ENCODE data around the gene ZFP36L1. TPM values are rescaled to one million over a fixed set of nuclear protein-coding genes. Genes with fewer than 3 reads are reported as not detected.

ZFP36L1 gene
- total and polyA plus RNA-seq, 7 experiments from 2014 or later = 82.0 to 231 (median 160) TPM

GRCh38 chr14:68786491-68787091 lies 6.3 kb downstream of the ZFP36L1 start:
- intact Hi-C loops (cut with micrococcal nuclease) = loop anchor here in 1 of 2 donors (2.0 to 10.0 kb wide), 6 partner anchors 54 to 502 kb away; no protein-coding TSS in a partner anchor
- Mint-ChIP-seq H3K36me3 (peaks cover 16 to 50% (median 36%) of the 10 kb centered on the region in 5 donors), H3K4me1 (peaks cover 52 to 84% (median 69%) of the 10 kb centered on the region in 7 donors), H3K27ac (peak overlapping the region; percentile 88 to 95 (median 91)), H3K27me3 (no peaks in the 10 kb centered on the region), H3K9me3 (no peaks in the 10 kb centered on the region), H3K4me3 (peak overlapping the region; percentile 79 to 99 (median 84))
- H3K27ac ChIP-seq (ENCODE audit: low read depth, low read length) = peak overlapping the region; percentile 44
- H3K4me3 ChIP-seq (ENCODE audit: low read length) = peak overlapping the region; percentile 25
- ChIA-PET CTCF (interaction anchor here (1.3 to 12.9 kb wide), 7 partner anchors 12 to 534 kb away, joined by 3 to 219 read pairs (median 41); no protein-coding TSS in a partner anchor), POLR2A (interaction anchor here (1.1 to 22.1 kb wide), 15 partner anchors 9 to 535 kb away, joined by 3 to 1273 read pairs (median 8); no protein-coding TSS in a partner anchor)
- peaks cover 58 to 60% of the 10 kb centered on the region in 2 donors for H3K4me1 ChIP-seq (ENCODE audit: control insufficient read depth in 2 of 2, insufficient read depth in 2 of 2, low read length in 2 of 2)
- no peaks in the 10 kb centered on the region for H3K9me3 ChIP-seq (ENCODE audit: control insufficient read depth in 2 of 3, low read length in 3 of 3)
- no peak for DNase-seq
- H3K36me3 ChIP-seq (ENCODE audit: control insufficient read depth in 2 of 3, insufficient read depth in 3 of 3, low read length in 3 of 3) = peaks cover 0 to 21% (median 13%) of the 10 kb centered on the region in 3 experiments
- H3K27me3 ChIP-seq (ENCODE audit: control insufficient read depth in 2 of 2, insufficient read depth in 2 of 2, low read length in 2 of 2) = no peaks in the 10 kb centered on the region
- ATAC-seq = no peak

GRCh38 chr14:68785534-68786490 lies 7.1 kb downstream of the ZFP36L1 start:
- H3K4me3 ChIP-seq (ENCODE audit: low read length) = no peak overlapping the region
- H3K27ac ChIP-seq (ENCODE audit: low read depth, low read length) = peak overlapping the region; percentile 44
- no peaks in the 10 kb centered on the region for H3K27me3 ChIP-seq (ENCODE audit: control insufficient read depth in 2 of 2, insufficient read depth in 2 of 2, low read length in 2 of 2)
- DNase-seq = peak in 6 of 9 donors; percentile 30 to 59 (median 44)
- Mint-ChIP-seq H3K27me3 (no peaks in the 10 kb centered on the region), H3K4me1 (peaks cover 57 to 91% (median 76%) of the 10 kb centered on the region in 7 donors), H3K4me3 (peak overlapping the region; percentile 79 to 99 (median 84)), H3K9me3 (no peaks in the 10 kb centered on the region), H3K27ac (peak overlapping the region; percentile 88 to 95 (median 91)), H3K36me3 (peaks cover 13 to 43% (median 28%) of the 10 kb centered on the region in 5 donors)
- ATAC-seq = peak; percentile 7
- POLR2A ChIA-PET = interaction anchor here (0.7 to 22.1 kb wide), 21 partner anchors 1 to 534 kb away, joined by 3 to 1273 read pairs (median 4); partner anchors contain the start of gene ZFP36L1
- intact Hi-C loops (cut with micrococcal nuclease) = loop anchor here (1.0 to 10.0 kb wide), 7 partner anchors 53 to 501 kb away; no protein-coding TSS in a partner anchor
- H3K36me3 ChIP-seq (ENCODE audit: control insufficient read depth in 2 of 3, insufficient read depth in 3 of 3, low read length in 3 of 3) = peaks cover 0 to 15% (median 13%) of the 10 kb centered on the region in 3 experiments
- H3K9me3 ChIP-seq (ENCODE audit: control insufficient read depth in 2 of 3, low read length in 3 of 3) = no peaks in the 10 kb centered on the region
- H3K4me1 ChIP-seq (ENCODE audit: control insufficient read depth in 2 of 2, insufficient read depth in 2 of 2, low read length in 2 of 2) = peaks cover 66 to 68% of the 10 kb centered on the region in 2 donors
- CTCF ChIA-PET = interaction anchor here (0.6 to 12.9 kb wide), 7 partner anchors 11 to 533 kb away, joined by 3 to 219 read pairs (median 3); no protein-coding TSS in a partner anchor

- Histone ChIP-seq H3K36me3 (ENCODE audit: control insufficient read depth in 2 of 3, insufficient read depth in 3 of 3, low read length in 3 of 3) (peaks cover 0 to 11% (median 10%) of the 10 kb centered on the region in 3 experiments), H3K27ac (ENCODE audit: low read depth, low read length) (peak overlapping the region; percentile 40), H3K4me1 (ENCODE audit: control insufficient read depth in 2 of 2, insufficient read depth in 2 of 2, low read length in 2 of 2) (peaks cover 73 to 75% of the 10 kb centered on the region in 2 donors), H3K9me3 (ENCODE audit: control insufficient read depth in 2 of 3, low read length in 3 of 3) (no peaks in the 10 kb centered on the region), H3K27me3 (ENCODE audit: control insufficient read depth in 2 of 2, insufficient read depth in 2 of 2, low read length in 2 of 2) (no peaks in the 10 kb centered on the region), H3K4me3 (ENCODE audit: low read length) (no peak overlapping the region)
- peak overlapping the region in 9 of 10 donors; percentile 8 to 94 (median 20) for H3K4me3 Mint-ChIP-seq
- peak overlapping the region; percentile 32 to 95 (median 91) for H3K27ac Mint-ChIP-seq
- no peaks in the 10 kb centered on the region for H3K9me3 Mint-ChIP-seq
- intact Hi-C loops (cut with micrococcal nuclease) = loop anchor here (1.0 to 10.0 kb wide), 7 partner anchors 32 to 500 kb away; no protein-coding TSS in a partner anchor
- ATAC-seq = no peak
- H3K4me1 Mint-ChIP-seq = peaks cover 54 to 95% (median 83%) of the 10 kb centered on the region in 7 donors
- peaks cover 8 to 37% (median 22%) of the 10 kb centered on the region in 5 donors for H3K36me3 Mint-ChIP-seq
- POLR2A ChIA-PET = interaction anchor here (0.7 to 22.1 kb wide), 19 partner anchors 2 to 534 kb away, joined by 3 to 1273 read pairs (median 4); partner anchors contain the start of gene ZFP36L1
- CTCF ChIA-PET = interaction anchor here (0.6 to 12.9 kb wide), 8 partner anchors 11 to 533 kb away, joined by 3 to 219 read pairs (median 4); no protein-coding TSS in a partner anchor
- DNase-seq = no peak
- H3K27me3 Mint-ChIP-seq = no peaks in the 10 kb centered on the region
Measured at GRCh38 chr14:68784978-68785533, 7.8 kb downstream of the ZFP36L1 start.

GRCh38 chr14:68784226-68784910 lies 8.5 kb downstream of the ZFP36L1 start:
- CTCF ChIA-PET = interaction anchor here (0.6 to 12.9 kb wide), 10 partner anchors 10 to 532 kb away, joined by 3 to 219 read pairs (median 4); no protein-coding TSS in a partner anchor
- Histone ChIP-seq H3K9me3 (ENCODE audit: control insufficient read depth in 2 of 3, low read length in 3 of 3) (no peaks in the 10 kb centered on the region), H3K4me1 (ENCODE audit: control insufficient read depth in 2 of 2, insufficient read depth in 2 of 2, low read length in 2 of 2) (peaks cover 78% of the 10 kb centered on the region in 2 donors), H3K27me3 (ENCODE audit: control insufficient read depth in 2 of 2, insufficient read depth in 2 of 2, low read length in 2 of 2) (no peaks in the 10 kb centered on the region), H3K27ac (ENCODE audit: low read depth, low read length) (no peak overlapping the region), H3K36me3 (ENCODE audit: control insufficient read depth in 2 of 3, insufficient read depth in 3 of 3, low read length in 3 of 3) (peaks cover 0 to 4% (median 3%) of the 10 kb centered on the region in 3 experiments), H3K4me3 (ENCODE audit: low read length) (no peak overlapping the region)
- H3K4me3 Mint-ChIP-seq = peak overlapping the region in 3 of 10 donors; percentile 12 to 94 (median 26)
- H3K9me3 Mint-ChIP-seq = no peaks in the 10 kb centered on the region
- ATAC-seq = no peak
- POLR2A ChIA-PET = interaction anchor here (1.0 to 22.1 kb wide), 15 partner anchors 2 to 534 kb away, joined by 3 to 1273 read pairs (median 11); partner anchors contain the start of gene ZFP36L1
- peaks cover 5 to 30% (median 19%) of the 10 kb centered on the region in 5 donors for H3K36me3 Mint-ChIP-seq
- H3K4me1 Mint-ChIP-seq = peaks cover 50 to 99% (median 87%) of the 10 kb centered on the region in 7 donors
- intact Hi-C loops (cut with micrococcal nuclease) = loop anchor here (5.0 to 10.0 kb wide), 3 partner anchors 33 to 500 kb away; no protein-coding TSS in a partner anchor
- peak in 1 of 9 donors; percentile 25 for DNase-seq
- peak overlapping the region in 8 of 9 donors; percentile 32 to 92 (median 86) for H3K27ac Mint-ChIP-seq
- no peaks in the 10 kb centered on the region for H3K27me3 Mint-ChIP-seq

GRCh38 chr14:68783408-68784225 lies 9.2 kb downstream of the ZFP36L1 start:
- CTCF ChIA-PET = interaction anchor here (0.6 to 12.9 kb wide), 8 partner anchors 10 to 531 kb away, joined by 3 to 219 read pairs (median 4); no protein-coding TSS in a partner anchor
- Mint-ChIP-seq H3K27ac (peak overlapping the region; percentile 55 to 94 (median 91)), H3K27me3 (no peaks in the 10 kb centered on the region), H3K9me3 (no peaks in the 10 kb centered on the region), H3K4me3 (peak overlapping the region in 2 of 10 donors; percentile 14 to 87), H3K4me1 (peaks cover 53 to 99% (median 87%) of the 10 kb centered on the region in 7 donors), H3K36me3 (peaks cover 0 to 23% (median 12%) of the 10 kb centered on the region in 5 donors)
- POLR2A ChIA-PET = interaction anchor here (0.6 to 22.1 kb wide), 11 partner anchors 3 to 533 kb away, joined by 3 to 1273 read pairs (median 11); partner anchors contain the start of gene ZFP36L1
- no peaks in the 10 kb centered on the region for H3K27me3 ChIP-seq (ENCODE audit: control insufficient read depth in 2 of 2, insufficient read depth in 2 of 2, low read length in 2 of 2)
- intact Hi-C loops (cut with micrococcal nuclease) = loop anchor here (5.0 to 10.0 kb wide), 3 partner anchors 34 to 499 kb away; no protein-coding TSS in a partner anchor
- H3K9me3 ChIP-seq (ENCODE audit: control insufficient read depth in 2 of 3, low read length in 3 of 3) = no peaks in the 10 kb centered on the region
- H3K4me1 ChIP-seq (ENCODE audit: control insufficient read depth in 2 of 2, insufficient read depth in 2 of 2, low read length in 2 of 2) = peaks cover 82 to 86% of the 10 kb centered on the region in 2 donors
- H3K27ac ChIP-seq (ENCODE audit: low read depth, low read length) = peak overlapping the region; percentile 12
- DNase-seq (no peak), ATAC-seq (no peak)
- no peak overlapping the region for H3K4me3 ChIP-seq (ENCODE audit: low read length)
- H3K36me3 ChIP-seq (ENCODE audit: control insufficient read depth in 2 of 3, insufficient read depth in 3 of 3, low read length in 3 of 3) = no peaks in the 10 kb centered on the region
